Measurements from ENCODE around the gene MYH15. TPM values are rescaled to one million over a fixed set of nuclear protein-coding genes. Genes with fewer than 3 reads are reported as not detected.

Gene MYH15
- total and polyA plus RNA-seq, 4 donors, result 0.01 to 0.08 (median 0.05) TPM; not detected in 1

- Histone ChIP-seq H3K4me1 (ENCODE audit: control insufficient read depth in 4 of 4, insufficient read depth in 4 of 4, low read length in 3 of 4) (no peaks in the 10 kb centered on the region), H3K9ac (ENCODE audit: low read depth in 1 of 2, low read length in 2 of 2) (no peak overlapping the region), H3K36me3 (ENCODE audit: control insufficient read depth in 4 of 4, insufficient read depth in 3 of 4, low read depth in 1 of 4, low read length in 3 of 4) (no peaks in the 10 kb centered on the region), H3K27me3 (ENCODE audit: control insufficient read depth in 4 of 4, insufficient read depth in 4 of 4, low read length in 3 of 4) (no peaks in the 10 kb centered on the region), H3K4me3 (ENCODE audit: low read depth in 1 of 3, low read length in 3 of 3) (no peak overlapping the region), H3K9me3 (ENCODE audit: control insufficient read depth in 4 of 4, low read length in 3 of 4) (no peaks in the 10 kb centered on the region), H3K27ac (ENCODE audit: low read depth in 1 of 2, low read length in 2 of 2) (no peak overlapping the region)
- 83% methylated on average over 6 of the region's 6 CpGs for WGBS
- TF ChIP-seq ZBTB33 (IDR thresholded peaks at IDR 0.05) (no peak), EGR1 (IDR thresholded peaks at IDR 0.05; ENCODE audit: low read depth in 2 of 2) (no peak), TAF1 (conservative IDR thresholded peaks at IDR 0.05) (no peak), RAD21 (IDR thresholded peaks at IDR 0.05) (no peak), NR2F2 (IDR thresholded peaks at IDR 0.05) (no peak), HNF4A (conservative IDR thresholded peaks at IDR 0.05) (no peak), RXRA (IDR thresholded peaks at IDR 0.05) (no peak), GABPA (IDR thresholded peaks at IDR 0.05 in 1 of 2, conservative IDR thresholded peaks at IDR 0.05 in 1 of 2) (no peak), YY1 (IDR thresholded peaks at IDR 0.05) (no peak), ATF3 (IDR thresholded peaks at IDR 0.05) (no peak), MAX (IDR thresholded peaks at IDR 0.05) (no peak), FOXA1 (IDR thresholded peaks at IDR 0.05) (no peak)
- TF ChIP-seq, protein P1, sequence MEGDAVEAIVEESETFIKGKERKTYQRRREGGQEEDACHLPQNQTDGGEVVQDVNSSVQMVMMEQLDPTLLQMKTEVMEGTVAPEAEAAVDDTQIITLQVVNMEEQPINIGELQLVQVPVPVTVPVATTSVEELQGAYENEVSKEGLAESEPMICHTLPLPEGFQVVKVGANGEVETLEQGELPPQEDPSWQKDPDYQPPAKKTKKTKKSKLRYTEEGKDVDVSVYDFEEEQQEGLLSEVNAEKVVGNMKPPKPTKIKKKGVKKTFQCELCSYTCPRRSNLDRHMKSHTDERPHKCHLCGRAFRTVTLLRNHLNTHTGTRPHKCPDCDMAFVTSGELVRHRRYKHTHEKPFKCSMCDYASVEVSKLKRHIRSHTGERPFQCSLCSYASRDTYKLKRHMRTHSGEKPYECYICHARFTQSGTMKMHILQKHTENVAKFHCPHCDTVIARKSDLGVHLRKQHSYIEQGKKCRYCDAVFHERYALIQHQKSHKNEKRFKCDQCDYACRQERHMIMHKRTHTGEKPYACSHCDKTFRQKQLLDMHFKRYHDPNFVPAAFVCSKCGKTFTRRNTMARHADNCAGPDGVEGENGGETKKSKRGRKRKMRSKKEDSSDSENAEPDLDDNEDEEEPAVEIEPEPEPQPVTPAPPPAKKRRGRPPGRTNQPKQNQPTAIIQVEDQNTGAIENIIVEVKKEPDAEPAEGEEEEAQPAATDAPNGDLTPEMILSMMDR (IDR thresholded peaks at IDR 0.05; ENCODE audit: low read depth, low read length, missing input control), result no peak
- DNase-seq (ENCODE audit: low spot score), result no peak
Measured at GRCh38 chr3:108495717-108496116, 14.7 kb downstream of the MYH15 start.

- WGBS, result 81% methylated on average over 3 of the region's 3 CpGs
- H3K36me3 ChIP-seq (ENCODE audit: control insufficient read depth in 4 of 4, insufficient read depth in 3 of 4, low read depth in 1 of 4, low read length in 3 of 4), result no peaks in the 10 kb centered on the region
- TF ChIP-seq, protein P2, sequence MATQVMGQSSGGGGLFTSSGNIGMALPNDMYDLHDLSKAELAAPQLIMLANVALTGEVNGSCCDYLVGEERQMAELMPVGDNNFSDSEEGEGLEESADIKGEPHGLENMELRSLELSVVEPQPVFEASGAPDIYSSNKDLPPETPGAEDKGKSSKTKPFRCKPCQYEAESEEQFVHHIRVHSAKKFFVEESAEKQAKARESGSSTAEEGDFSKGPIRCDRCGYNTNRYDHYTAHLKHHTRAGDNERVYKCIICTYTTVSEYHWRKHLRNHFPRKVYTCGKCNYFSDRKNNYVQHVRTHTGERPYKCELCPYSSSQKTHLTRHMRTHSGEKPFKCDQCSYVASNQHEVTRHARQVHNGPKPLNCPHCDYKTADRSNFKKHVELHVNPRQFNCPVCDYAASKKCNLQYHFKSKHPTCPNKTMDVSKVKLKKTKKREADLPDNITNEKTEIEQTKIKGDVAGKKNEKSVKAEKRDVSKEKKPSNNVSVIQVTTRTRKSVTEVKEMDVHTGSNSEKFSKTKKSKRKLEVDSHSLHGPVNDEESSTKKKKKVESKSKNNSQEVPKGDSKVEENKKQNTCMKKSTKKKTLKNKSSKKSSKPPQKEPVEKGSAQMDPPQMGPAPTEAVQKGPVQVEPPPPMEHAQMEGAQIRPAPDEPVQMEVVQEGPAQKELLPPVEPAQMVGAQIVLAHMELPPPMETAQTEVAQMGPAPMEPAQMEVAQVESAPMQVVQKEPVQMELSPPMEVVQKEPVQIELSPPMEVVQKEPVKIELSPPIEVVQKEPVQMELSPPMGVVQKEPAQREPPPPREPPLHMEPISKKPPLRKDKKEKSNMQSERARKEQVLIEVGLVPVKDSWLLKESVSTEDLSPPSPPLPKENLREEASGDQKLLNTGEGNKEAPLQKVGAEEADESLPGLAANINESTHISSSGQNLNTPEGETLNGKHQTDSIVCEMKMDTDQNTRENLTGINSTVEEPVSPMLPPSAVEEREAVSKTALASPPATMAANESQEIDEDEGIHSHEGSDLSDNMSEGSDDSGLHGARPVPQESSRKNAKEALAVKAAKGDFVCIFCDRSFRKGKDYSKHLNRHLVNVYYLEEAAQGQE (IDR thresholded peaks at IDR 0.05), result no peak
- peak; percentile 71 for TF ChIP-seq NR2F2 (IDR thresholded peaks at IDR 0.05)
- H3K4me3 ChIP-seq (ENCODE audit: low read depth in 1 of 3, low read length in 3 of 3), result no peak overlapping the region
- no peaks in the 10 kb centered on the region for H3K4me1 ChIP-seq (ENCODE audit: control insufficient read depth in 4 of 4, insufficient read depth in 4 of 4, low read length in 3 of 4)
- no peak overlapping the region for H3K9ac ChIP-seq (ENCODE audit: low read depth in 1 of 2, low read length in 2 of 2)
- no peaks in the 10 kb centered on the region for H3K27me3 ChIP-seq (ENCODE audit: control insufficient read depth in 4 of 4, insufficient read depth in 4 of 4, low read length in 3 of 4)
- no peaks in the 10 kb centered on the region for H3K9me3 ChIP-seq (ENCODE audit: control insufficient read depth in 4 of 4, low read length in 3 of 4)
- no peak for DNase-seq (ENCODE audit: low spot score)
- H3K27ac ChIP-seq (ENCODE audit: low read depth in 1 of 2, low read length in 2 of 2), result no peak overlapping the region
Measured at GRCh38 chr3:108494906-108495531, 15.4 kb downstream of the MYH15 start.

All from liver (tissue), 9 donors.